GM18861 (cell line): ENCODE data around the gene ELP4.

Experiments used
- ATAC-seq: cut with Tn5 transposase; IDR thresholded peaks from one replicate; pipeline ENCODE4 v1.9.1; 2021; ENCODE audit not compliant: unreplicated experiment

ELP4 gene

DNA sequence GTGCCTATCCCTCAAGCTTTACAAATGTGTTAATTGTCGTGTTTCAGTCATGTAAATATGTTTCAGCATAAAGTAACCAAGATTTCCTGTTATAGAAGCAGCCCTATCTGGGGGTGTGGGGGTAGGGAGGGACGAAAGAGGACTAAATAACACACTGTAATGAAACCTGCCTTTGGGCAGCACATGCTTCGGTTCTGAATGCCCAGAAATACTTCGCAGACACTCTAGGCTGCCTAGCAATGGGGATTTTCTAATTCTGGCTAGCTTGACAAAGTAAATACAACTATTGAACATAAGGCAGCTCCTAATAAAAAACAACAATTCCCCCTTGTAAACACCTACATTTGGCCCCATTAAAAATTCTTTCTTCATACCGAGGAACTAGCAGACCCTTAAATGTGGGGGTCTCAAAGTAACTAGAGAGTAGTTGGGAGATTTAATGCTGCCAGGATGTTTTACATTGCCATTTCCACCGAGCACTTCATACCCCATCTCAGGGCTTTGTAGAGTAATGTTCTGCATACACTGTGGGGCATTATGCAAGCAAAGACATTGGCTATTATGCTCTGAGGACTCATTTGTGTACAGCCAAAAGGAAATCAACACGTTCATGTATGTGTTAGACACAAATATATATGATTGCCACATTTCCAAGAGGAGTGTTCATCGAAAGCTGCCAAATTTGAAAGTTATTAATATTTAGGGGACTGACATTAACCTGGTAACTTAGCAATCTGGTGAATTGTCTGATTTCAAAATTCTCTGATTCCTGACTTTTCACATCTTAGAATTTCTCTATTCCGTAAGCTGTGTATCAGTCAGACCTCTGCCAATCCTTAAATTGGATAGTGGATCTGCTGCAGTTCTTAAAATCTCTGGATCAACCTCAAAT is 259.4 kb downstream of the ELP4 start:
- ATAC-seq: no peak

- no peak for ATAC-seq
Observed at GRCh38 chr11:31770011-31770700, 260.6 kb downstream of the ELP4 start.

- no peak for ATAC-seq
Observed at GRCh38 chr11:31772412-31772811, 262.8 kb downstream of the ELP4 start.

DNA sequence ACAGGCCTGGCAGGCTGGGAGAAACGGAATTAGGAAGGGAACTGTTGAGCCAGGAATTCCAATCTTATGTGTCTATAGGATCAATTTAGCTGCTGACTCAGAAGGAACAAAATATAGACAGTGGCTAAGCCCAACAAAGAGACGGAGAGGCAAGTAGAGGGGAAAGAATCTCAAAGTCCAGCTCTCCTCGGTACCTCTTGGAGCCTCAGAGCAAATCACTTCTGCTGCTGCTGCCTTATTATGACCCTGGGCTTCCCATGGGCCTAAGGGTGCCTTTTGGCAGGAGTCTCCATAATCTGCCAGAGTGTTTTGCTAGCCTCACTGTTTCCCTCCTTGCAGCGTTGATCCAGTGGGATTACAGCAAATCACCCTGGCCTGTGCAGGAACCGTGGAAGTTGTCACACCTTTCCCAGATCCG is 269.8 kb downstream of the ELP4 start:
- ATAC-seq: no peak

- ATAC-seq: no peak
Observed at GRCh38 chr11:31780078-31780477, 270.5 kb downstream of the ELP4 start.

GRCh38 chr11:31780480-31780971 is 271.0 kb downstream of the ELP4 start:
- ATAC-seq: no peak

DNA sequence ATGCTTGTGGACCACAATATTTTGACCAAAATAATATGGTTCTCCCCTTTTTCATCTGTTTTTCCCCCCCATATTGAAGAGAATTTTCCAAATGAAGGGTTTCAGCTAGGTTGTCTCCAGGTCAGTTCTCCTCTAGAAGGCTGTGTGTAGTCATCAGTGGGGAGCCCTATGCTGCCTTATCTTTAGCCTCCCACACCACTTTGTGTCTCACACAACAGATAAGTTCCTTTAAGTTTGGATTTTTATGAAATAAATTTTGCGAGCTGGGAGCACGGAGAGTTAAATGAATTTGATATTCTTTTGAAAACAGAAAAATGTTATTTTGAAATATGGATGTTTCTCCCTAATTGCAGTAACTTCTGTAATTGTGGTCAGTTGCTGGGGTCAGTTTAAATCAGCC is 272.7 kb downstream of the ELP4 start:
- no peak for ATAC-seq

- no peak for ATAC-seq
Observed at GRCh38 chr11:31783252-31783651, 273.7 kb downstream of the ELP4 start.

DNA sequence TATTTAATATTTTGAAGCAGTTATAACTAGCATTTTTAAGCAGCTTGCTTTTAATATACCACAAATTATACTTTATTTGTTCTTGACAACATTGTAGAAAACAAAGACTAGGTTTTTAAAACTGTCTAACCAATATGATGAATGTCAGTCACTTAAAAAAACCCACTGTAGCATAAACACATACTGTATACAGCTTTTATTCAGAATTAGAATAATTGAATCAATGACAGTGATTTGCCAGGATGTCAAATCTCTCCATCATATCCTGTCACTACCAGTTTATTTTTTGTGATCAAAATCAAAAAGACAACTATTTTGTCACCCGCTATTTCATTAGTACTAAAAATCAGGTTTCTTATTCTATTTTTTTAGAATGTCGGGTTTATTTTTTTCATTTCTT is 275.0 kb downstream of the ELP4 start:
- ATAC-seq: no peak

GRCh38 chr11:31786996-31787685 is 277.6 kb downstream of the ELP4 start:
- ATAC-seq: no peak

- ATAC-seq: no peak
Observed at GRCh38 chr11:31788085-31788484, 278.5 kb downstream of the ELP4 start.

DNA sequence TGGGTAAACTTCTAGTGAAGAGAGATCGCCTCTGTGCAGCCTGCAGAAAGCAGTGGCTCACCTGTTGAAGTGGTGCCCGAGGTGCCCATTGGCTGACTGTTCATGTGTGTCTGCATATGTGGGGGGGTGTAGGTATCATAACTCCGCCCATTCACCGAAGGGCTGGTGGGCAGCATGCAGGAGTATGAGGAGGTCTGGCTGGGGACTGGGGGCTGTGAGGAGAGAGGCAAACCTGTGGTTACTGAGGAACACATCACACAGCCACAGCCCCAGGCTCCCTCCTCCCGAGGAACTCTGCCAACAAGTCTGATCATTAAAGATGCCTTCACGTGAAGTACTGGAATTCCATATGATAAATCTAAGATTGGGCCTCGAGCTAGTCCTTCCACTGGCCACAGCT is 281.1 kb downstream of the ELP4 start:
- no peak for ATAC-seq

DNA sequence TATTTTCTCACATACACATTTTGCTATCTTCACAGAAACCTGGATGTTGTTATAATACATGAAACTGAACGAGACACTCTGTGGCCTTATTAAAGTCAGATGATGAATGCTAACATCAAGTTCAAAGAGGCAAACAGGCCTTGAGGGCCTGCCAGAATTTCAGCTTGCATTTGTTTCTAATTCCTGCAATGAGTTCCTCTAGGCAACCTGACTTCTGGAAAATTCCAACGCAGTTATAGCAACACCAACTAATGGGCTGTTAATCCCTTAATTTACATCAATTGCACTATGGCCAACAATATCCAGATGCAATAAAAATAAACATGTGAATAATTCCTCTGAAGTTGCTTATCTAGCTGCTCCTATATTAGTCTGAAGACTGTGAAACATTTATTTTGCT is 282.5 kb downstream of the ELP4 start:
- ATAC-seq: no peak

DNA sequence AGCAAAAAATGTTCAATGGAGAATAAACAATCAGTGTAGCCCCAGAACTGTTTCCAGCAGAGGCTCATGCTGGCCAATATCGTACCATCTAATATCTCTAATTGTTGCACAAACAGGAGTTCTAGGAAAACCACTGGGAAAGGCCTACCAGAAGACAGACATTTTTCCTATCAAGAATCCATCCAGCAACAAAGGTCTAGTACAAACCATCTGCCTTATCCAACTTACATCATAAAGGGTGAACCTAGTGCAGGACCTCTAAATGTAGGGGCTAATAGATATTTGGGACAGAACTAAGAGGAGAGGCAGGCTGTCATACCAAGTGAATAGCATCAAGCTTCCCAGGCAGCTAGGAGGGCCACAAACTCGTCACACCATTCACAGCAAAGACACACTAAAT is 282.9 kb downstream of the ELP4 start:
- ATAC-seq: no peak

GRCh38 chr11:31793264-31793663 is 283.7 kb downstream of the ELP4 start:
- no peak for ATAC-seq

DNA sequence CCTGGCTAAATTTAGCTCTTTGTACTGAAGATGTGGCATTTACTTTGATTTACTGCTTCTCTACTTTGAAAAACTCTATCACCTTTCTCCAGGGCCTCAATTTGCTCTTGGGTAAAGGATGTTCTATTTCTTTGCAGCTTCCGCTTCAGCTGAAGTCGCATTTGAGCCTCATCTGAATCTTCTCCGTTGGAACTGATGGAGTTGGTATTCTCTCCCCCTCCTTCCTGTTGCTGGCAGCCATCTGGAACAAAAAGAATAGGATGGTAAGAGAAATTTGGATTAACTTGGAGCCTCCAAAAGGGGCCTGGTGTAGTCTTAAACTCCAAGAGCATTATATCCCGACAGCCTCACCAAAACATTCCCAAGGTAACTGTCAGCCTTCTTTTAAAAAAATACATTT is 285.0 kb downstream of the ELP4 start:
- ATAC-seq: no peak

DNA sequence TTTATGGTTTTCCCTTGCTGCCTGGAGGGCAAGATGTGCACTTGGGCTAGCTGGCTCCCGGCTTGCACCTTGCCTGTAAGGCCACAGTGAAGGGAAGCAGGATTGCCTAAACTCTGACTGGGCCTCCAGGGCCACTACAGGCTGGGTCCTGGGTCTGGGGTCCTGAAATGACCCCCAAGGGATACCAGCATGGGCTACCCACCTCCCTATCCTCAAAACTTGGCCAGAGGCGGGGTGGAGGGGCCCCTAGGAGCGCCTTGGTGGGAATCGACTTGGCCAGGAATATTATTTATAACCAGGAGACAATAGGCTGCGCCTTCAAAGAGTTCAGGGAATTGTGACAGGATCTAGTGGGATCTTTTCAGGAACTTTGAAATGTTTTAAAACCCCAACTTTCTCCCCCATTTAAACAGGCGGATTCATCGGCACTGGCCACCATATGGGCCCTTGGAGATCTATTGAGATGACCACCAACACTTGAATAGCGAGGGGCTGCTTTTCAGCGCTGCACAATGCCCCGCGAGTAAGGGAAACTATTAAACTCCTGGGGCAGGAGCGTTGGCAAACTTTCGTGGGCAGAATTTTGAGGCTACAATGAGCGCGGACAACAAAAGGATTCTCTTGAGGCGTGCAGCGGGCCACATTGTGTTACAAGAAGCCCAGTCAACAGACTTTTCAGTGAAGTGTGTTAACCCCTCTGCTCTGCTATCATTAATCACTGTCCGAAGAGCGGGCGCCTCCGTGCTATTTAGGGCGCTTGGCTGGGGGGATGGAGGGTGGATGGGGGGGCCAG is 286.3 kb downstream of the ELP4 start:
- no peak for ATAC-seq

GRCh38 chr11:31796499-31797189 is 287.1 kb downstream of the ELP4 start:
- ATAC-seq: no peak

DNA sequence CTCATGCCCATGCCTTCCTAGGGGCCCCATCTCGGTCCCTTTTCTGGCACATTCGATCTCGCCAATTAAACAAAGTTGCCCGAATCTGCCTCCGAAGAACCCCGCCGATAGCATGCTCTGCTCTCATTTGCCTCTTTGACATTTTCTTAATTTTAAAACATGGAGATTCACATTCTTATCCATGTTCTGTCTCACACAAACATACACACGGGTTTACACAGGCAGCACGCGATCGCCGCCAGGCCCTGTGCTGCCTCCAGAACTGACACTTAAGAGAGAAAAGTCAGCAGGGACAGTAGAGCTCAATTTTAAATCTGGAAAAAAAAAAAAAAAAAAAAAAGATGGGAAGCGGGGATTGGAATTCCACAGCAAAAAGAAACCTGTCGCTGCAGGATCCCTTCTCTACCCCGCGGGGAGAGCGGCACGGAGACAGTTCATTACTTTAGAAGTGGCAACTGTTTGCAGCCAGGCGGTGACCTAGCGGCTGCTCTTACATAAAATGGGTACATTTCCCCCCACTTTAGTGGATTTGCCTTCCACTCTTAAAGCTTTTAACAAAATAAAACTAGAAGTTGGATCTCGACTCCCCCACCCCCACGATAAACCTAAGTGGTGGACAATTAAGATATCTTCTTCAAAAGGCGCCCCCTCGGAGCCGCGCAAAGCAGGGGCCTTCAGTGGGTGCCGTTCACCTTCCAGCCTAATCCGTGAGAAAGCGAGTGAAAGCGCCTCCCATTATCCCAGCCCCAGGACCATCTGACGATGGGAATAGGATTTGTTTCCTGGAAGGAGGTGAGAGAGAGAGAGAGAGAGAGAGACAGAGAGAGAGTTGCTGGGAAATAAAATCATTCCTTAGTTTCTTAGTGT is 287.9 kb downstream of the ELP4 start:
- no peak for ATAC-seq
